ENCODE results near the gene CASKIN2. TPM values are rescaled to one million over a fixed set of nuclear protein-coding genes. Genes with fewer than 3 reads are reported as not detected.

Gene CASKIN2, protein sequence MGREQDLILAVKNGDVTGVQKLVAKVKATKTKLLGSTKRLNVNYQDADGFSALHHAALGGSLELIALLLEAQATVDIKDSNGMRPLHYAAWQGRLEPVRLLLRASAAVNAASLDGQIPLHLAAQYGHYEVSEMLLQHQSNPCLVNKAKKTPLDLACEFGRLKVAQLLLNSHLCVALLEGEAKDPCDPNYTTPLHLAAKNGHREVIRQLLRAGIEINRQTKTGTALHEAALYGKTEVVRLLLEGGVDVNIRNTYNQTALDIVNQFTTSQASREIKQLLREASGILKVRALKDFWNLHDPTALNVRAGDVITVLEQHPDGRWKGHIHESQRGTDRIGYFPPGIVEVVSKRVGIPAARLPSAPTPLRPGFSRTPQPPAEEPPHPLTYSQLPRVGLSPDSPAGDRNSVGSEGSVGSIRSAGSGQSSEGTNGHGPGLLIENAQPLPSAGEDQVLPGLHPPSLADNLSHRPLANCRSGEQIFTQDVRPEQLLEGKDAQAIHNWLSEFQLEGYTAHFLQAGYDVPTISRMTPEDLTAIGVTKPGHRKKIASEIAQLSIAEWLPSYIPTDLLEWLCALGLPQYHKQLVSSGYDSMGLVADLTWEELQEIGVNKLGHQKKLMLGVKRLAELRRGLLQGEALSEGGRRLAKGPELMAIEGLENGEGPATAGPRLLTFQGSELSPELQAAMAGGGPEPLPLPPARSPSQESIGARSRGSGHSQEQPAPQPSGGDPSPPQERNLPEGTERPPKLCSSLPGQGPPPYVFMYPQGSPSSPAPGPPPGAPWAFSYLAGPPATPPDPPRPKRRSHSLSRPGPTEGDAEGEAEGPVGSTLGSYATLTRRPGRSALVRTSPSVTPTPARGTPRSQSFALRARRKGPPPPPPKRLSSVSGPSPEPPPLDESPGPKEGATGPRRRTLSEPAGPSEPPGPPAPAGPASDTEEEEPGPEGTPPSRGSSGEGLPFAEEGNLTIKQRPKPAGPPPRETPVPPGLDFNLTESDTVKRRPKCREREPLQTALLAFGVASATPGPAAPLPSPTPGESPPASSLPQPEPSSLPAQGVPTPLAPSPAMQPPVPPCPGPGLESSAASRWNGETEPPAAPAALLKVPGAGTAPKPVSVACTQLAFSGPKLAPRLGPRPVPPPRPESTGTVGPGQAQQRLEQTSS (N-terminal part only)
- total RNA-seq (2021; ENCODE audit: unreplicated experiment) (40.0 TPM), Bru-seq, nascent RNA (percentile 50 among the genes with signal in this experiment), BruChase-seq, experiment 1, labeled RNA remaining after a 2-hour chase (percentile 63 among the genes with signal in this experiment), BruChase-seq, experiment 2, labeled RNA remaining after a 6-hour chase (percentile 64 among the genes with signal in this experiment)
- 20.3 TPM for polyA plus RNA-seq (2012; ENCODE audit: insufficient read length)
- long read RNA-seq, partial matches to known transcripts: 12 of 32 reads
- long read RNA-seq, other reads (novel, unspliced or antisense): 18 of 32 reads

DNA sequence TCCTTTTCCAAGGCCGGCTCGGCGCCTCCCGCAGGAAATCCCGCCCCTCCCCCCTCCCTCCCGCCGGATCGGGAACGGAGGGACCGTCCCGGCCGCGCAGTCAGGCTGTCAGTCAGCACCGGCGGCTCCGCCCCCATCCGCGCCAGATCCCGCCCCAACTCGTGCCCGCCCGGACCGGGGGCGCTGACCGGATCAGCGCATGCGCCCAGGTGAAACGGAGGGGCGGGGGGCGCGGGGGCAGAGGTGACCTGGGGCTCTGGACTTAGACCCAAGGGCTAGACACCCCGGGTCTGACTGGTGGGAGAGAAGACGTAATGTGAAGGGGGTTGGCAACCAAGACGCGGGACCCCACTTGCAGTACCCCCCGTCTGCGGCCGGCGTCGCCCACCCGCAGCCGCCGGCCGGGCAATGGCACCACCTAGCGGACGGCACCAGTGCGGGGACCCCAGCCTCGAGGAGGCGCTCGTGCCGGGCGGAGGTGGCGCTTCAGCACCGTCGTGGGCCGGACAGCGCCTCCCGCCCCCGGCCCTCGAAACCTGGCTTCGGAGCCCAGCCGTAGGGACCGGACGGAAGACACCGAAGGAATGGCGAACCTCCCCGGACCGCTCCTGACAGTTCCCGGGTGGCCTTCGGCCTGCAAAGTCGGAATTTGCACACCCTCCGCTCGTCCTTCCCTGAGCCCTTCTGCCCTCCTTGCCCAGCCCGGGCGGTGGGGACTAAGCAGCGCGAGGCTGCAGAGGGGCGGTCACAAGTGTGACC lies at the start of gene CASKIN2:
TSS of gene CASKIN2 (minus strand) at position 42 of the 759 bp plus-strand sequence. CDS start 1,733 bp downstream, outside the sequence.
- H3K4me1 ChIP-seq (ENCODE audit: control insufficient read depth, insufficient read depth, low read length): peaks cover 38% of the 10 kb centered on the region
- peak; percentile 84 for ATAC-seq
- peak within 1 kb of the TSS; percentile 72 to 82 for H3K4me3 ChIP-seq (ENCODE audit: low read depth in 2 of 2, low read length in 2 of 2)
- H3K27me3 ChIP-seq (ENCODE audit: control insufficient read depth, insufficient read depth, low read length): no peaks in the 10 kb centered on the region
- CTCF ChIA-PET: interaction anchor here (0.7 to 2.0 kb wide), 5 partner anchors 9 to 88 kb away, joined by 3 to 12 read pairs (median 6); partner anchors contain the start of gene LLGL2
- DNase-seq (ENCODE audit: low read depth, low spot score): peak; percentile 41
- peaks cover 12% of the 10 kb centered on the region; the same call in 1 of the 2 replicates for H3K36me3 ChIP-seq (ENCODE audit: control insufficient read depth, insufficient read depth, low read length)
- BruUV-seq (replicated peaks): no TSS peak
- intact Hi-C loops (cut with micrococcal nuclease; ENCODE audit: unreplicated experiment): no loop called here
- in situ Hi-C loops (cut with HindIII; ENCODE audit: low pct_unique_long_range_greater_than_20kb, low sequenced_read_pairs): no loop called here
- H3K27ac ChIP-seq (ENCODE audit: low read length): peak within 1 kb of the TSS; percentile 80
- TF ChIP-seq POLR2AphosphoS5 (IDR thresholded peaks at IDR 0.05; ENCODE audit: low read depth, low read length) (no peak), SIN3A (IDR thresholded peaks at IDR 0.05; ENCODE audit: borderline replicate concordance, insufficient read depth, low read depth, low read length) (peak; percentile 98)
- TF ChIP-seq, protein P1, sequence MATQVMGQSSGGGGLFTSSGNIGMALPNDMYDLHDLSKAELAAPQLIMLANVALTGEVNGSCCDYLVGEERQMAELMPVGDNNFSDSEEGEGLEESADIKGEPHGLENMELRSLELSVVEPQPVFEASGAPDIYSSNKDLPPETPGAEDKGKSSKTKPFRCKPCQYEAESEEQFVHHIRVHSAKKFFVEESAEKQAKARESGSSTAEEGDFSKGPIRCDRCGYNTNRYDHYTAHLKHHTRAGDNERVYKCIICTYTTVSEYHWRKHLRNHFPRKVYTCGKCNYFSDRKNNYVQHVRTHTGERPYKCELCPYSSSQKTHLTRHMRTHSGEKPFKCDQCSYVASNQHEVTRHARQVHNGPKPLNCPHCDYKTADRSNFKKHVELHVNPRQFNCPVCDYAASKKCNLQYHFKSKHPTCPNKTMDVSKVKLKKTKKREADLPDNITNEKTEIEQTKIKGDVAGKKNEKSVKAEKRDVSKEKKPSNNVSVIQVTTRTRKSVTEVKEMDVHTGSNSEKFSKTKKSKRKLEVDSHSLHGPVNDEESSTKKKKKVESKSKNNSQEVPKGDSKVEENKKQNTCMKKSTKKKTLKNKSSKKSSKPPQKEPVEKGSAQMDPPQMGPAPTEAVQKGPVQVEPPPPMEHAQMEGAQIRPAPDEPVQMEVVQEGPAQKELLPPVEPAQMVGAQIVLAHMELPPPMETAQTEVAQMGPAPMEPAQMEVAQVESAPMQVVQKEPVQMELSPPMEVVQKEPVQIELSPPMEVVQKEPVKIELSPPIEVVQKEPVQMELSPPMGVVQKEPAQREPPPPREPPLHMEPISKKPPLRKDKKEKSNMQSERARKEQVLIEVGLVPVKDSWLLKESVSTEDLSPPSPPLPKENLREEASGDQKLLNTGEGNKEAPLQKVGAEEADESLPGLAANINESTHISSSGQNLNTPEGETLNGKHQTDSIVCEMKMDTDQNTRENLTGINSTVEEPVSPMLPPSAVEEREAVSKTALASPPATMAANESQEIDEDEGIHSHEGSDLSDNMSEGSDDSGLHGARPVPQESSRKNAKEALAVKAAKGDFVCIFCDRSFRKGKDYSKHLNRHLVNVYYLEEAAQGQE (IDR thresholded peaks at IDR 0.05; ENCODE audit: insufficient read depth in 1 of 2, low read depth in 2 of 2, low read length in 1 of 2): peak; percentile 99
- TF ChIP-seq, protein P2, sequence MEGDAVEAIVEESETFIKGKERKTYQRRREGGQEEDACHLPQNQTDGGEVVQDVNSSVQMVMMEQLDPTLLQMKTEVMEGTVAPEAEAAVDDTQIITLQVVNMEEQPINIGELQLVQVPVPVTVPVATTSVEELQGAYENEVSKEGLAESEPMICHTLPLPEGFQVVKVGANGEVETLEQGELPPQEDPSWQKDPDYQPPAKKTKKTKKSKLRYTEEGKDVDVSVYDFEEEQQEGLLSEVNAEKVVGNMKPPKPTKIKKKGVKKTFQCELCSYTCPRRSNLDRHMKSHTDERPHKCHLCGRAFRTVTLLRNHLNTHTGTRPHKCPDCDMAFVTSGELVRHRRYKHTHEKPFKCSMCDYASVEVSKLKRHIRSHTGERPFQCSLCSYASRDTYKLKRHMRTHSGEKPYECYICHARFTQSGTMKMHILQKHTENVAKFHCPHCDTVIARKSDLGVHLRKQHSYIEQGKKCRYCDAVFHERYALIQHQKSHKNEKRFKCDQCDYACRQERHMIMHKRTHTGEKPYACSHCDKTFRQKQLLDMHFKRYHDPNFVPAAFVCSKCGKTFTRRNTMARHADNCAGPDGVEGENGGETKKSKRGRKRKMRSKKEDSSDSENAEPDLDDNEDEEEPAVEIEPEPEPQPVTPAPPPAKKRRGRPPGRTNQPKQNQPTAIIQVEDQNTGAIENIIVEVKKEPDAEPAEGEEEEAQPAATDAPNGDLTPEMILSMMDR (IDR thresholded peaks at IDR 0.05): peak; percentile 100
- POLR2A ChIA-PET: no interaction called here
- no peaks in the 10 kb centered on the region for H3K9me3 ChIP-seq (ENCODE audit: control insufficient read depth, insufficient read depth, low read depth, low read length)

DNA sequence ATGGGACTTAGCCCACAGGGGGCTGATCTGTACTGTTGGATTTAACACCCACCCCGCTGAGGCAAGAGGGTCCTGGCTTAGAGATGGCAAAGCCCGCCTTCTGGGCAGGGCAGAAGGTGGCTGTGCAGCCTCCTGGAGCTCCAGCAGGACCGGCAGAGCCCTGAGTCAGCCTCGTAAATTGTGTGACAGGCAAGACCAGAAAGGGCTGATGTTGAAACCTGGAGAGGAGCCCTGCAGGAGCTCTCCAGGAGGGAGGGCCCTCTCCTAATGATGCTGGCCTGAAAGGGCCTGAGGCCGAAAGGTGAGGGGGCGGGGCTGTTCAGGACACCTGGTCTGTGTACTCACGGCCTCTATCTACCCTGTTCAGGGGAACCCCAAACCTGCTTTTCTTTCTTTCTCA lies 49.7 kb upstream of the CASKIN2 start:
- no TSS peak for BruUV-seq (replicated peaks)
- intact Hi-C loops (cut with micrococcal nuclease; ENCODE audit: unreplicated experiment): no loop called here
- POLR2A ChIA-PET: no interaction called here

More for the DNA sequence above, 49.7 kb upstream of the CASKIN2 start:
- H3K4me3 ChIP-seq (ENCODE audit: low read depth in 2 of 2, low read length in 2 of 2): no peak overlapping the region
- CTCF ChIA-PET: interaction anchor here (0.6 to 1.3 kb wide), 2 partner anchors 40 to 142 kb away, joined by 4 to 6 read pairs; partner anchors contain the start of gene LLGL2
- no peak for DNase-seq (ENCODE audit: low read depth, low spot score)
- in situ Hi-C loops (cut with HindIII; ENCODE audit: low pct_unique_long_range_greater_than_20kb, low sequenced_read_pairs): no loop called here
- TF ChIP-seq TCF7L2 (IDR thresholded peaks at IDR 0.05; ENCODE audit: low read depth, low read length) (no peak), SIN3A (IDR thresholded peaks at IDR 0.05; ENCODE audit: borderline replicate concordance, insufficient read depth, low read depth, low read length) (no peak), POLR2AphosphoS5 (IDR thresholded peaks at IDR 0.05; ENCODE audit: low read depth, low read length) (0 out of 2 replicates have a peak, but pooled peaks have one; percentile 26)
- TF ChIP-seq, protein P1 (IDR thresholded peaks at IDR 0.05; ENCODE audit: insufficient read depth in 1 of 2, low read depth in 2 of 2, low read length in 1 of 2): no peak
- TF ChIP-seq, protein P2 (IDR thresholded peaks at IDR 0.05): no peak
- H3K27me3 ChIP-seq (ENCODE audit: control insufficient read depth, insufficient read depth, low read length): no peaks in the 10 kb centered on the region
- peak; percentile 84 for ATAC-seq
- H3K27ac ChIP-seq (ENCODE audit: low read length): peak overlapping the region; percentile 71
- H3K4me1 ChIP-seq (ENCODE audit: control insufficient read depth, insufficient read depth, low read length): peaks cover 48% of the 10 kb centered on the region
- H3K36me3 ChIP-seq (ENCODE audit: control insufficient read depth, insufficient read depth, low read length): no peaks in the 10 kb centered on the region
- no peaks in the 10 kb centered on the region for H3K9me3 ChIP-seq (ENCODE audit: control insufficient read depth, insufficient read depth, low read depth, low read length)

All from Panc1 (cell line).